ENCODE data around the gene CTPS2.
"Not testable (repeated sequence)": the region's sequence is repeated elsewhere in the genome, so short reads cannot be mapped to it uniquely, and the experiment has no call there.

- TF ChIP-seq CTCF, POLR2A, EP300 (IDR thresholded peaks at IDR 0.05): not testable (repeated sequence)
These were observed 132.3 kb downstream of the CTPS2 start for GRCh38 chrX:16580004-16580797.
